RCC 7860 (cell line): ENCODE data around the gene LAMA2.

ENCODE experiments used
- DNase-seq: peaks from one replicate; pipeline ENCODE4 v3.0.0-alpha.2; 2015; ENCODE audit warnings: low spot score
- FAIRE-seq: peaks from 2 replicates; lab custom pipeline; 2012; peaks lifted over from hg19 to GRCh38; lab: Jason Lieb, UNC

LAMA2 gene

GRCh38 chr6:129342796-129343195 lies 459.9 kb downstream of the LAMA2 start:
- DNase-seq (no peak), FAIRE-seq (no peak)

DNA sequence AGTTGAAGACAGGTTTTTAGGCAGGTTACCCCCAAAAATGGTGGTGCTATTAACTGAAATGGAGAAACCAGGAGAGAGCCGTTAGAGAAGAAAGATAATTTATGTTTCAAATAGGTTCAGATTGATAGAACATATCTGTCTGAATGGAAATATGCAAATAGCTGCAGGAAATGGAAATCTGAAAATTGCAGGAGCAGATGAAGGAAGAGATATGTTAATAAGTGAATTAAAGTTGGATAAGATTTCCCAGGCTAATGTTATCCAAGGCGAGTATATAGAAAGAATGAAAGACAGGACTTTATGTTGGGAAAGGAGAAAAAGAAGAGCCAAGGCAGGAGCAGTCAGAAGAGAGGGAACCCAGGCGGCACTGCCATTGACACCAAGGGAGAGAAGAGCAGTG lies 461.4 kb downstream of the LAMA2 start:
- no peak for DNase-seq
- no peak for FAIRE-seq

- no peak for FAIRE-seq
- peak; percentile 29 for DNase-seq
Observed at GRCh38 chr6:129345890-129346289, 463.0 kb downstream of the LAMA2 start.

GRCh38 chr6:129346964-129347363 lies 464.0 kb downstream of the LAMA2 start:
- DNase-seq (no peak), FAIRE-seq (no peak)

- no peak for FAIRE-seq
- no peak for DNase-seq
Observed at GRCh38 chr6:129350278-129350677, 467.3 kb downstream of the LAMA2 start.

- no peak for FAIRE-seq
- DNase-seq, result no peak
Observed at GRCh38 chr6:129351807-129352206, 468.9 kb downstream of the LAMA2 start.

DNA sequence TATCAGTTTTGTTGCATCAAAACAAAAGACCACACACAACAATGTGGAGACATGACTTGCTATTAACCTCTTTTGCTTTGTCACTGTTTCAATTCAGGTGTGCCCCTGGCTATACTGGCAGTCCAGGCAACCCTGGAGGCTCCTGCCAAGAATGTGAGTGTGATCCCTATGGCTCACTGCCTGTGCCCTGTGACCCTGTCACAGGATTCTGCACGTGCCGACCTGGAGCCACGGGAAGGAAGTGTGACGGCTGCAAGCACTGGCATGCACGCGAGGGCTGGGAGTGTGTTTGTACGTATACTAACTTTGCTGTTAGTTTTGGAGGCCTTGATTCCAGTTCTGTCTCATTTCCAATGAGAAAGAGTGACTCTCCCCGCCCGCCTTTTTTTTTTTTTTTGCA lies 470.1 kb downstream of the LAMA2 start:
- no peak for FAIRE-seq
- DNase-seq, result no peak

GRCh38 chr6:129356129-129356528 lies 473.2 kb downstream of the LAMA2 start:
- FAIRE-seq, result no peak
- no peak for DNase-seq

DNA sequence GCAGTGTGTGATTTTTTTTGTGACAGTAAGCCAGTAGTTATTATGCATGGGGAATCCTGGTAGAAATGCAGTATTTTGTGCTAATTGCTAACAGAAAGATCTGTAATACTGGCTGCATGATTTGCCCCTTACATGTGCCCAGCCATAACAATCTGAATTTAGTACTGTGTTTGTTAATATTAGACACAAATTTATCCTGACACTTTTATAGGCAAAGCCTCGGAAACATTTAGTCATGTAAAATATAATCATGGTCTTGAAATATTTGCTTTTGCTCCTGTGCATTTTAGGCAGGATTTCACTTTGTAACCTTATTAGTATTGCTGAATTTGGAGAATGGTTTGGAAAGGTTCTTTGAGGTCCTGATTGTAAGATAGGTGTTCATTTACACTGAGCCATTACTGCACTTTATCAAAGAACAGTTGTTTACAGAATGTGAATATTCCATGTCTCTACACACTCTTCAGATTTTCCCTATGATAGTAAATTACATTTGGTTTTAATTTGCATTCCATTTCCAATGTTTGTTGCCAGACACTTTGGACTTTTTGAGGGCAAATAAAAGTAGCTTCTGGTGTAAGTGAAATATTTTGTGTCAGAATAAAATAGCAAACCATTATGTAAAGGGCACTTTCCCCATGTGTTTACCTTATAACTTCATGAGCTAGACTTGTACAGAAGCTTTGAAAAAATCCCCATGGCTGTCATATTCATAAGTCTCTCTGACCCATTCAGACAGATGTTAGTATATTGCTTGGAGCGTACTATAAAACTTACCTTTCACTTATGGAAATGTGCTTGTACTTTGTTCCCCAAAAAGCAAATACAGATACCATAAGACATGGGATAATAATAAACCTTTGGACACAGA lies 477.1 kb downstream of the LAMA2 start:
- DNase-seq, result no peak
- FAIRE-seq, result no peak

DNA sequence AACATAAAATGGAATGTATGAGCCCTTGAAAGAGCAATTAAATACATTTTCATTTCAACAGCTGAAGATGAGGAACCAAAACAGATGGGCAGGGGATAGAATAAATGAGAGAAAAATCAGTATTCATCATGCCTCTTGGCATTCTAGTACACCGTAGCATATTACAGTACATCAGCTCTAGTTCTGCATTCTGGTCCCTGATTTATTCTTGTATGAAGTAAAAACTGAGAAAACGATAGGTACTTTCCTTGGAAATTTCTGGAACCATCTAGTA lies 477.7 kb downstream of the LAMA2 start:
- FAIRE-seq, result no peak
- no peak for DNase-seq

DNA sequence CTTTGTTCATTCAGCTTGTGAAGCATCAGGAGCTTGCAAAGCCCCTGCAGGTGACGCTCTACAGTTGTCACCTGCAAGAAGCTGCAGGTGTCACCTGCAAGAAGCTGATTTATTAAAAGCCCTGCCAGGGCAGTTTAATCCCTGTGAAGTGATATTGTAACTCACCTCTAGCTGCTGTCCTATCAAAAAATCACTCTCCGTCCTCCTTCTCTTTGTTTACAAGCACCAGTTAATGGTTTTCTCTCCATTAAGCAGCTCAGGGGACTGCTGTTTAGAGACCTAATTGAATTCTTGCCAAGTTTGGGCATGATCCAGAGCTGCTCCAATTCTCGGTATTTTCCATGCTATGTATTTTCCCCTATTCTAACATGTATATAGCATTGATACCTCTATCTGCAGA lies 481.1 kb downstream of the LAMA2 start:
- DNase-seq (no peak), FAIRE-seq (no peak)

DNA sequence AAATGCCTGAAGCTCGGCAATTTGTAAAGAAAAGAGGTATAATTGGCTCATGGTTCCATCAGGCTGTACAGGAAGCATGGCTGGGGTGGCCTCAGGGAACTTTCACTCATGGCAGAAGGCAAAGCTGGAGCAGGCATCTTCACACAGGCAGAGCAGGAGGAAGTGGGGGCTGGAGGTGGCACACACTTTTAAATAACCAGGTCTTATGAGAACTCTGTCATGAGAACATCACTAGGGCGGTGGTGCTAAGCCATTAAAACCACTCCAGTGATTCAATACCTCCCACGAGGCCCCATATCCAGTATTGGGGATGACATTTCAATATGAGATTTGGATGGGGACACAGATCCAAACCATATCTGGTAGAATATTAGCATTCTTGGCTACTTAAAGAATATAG lies 481.8 kb downstream of the LAMA2 start:
- DNase-seq (no peak), FAIRE-seq (no peak)

DNA sequence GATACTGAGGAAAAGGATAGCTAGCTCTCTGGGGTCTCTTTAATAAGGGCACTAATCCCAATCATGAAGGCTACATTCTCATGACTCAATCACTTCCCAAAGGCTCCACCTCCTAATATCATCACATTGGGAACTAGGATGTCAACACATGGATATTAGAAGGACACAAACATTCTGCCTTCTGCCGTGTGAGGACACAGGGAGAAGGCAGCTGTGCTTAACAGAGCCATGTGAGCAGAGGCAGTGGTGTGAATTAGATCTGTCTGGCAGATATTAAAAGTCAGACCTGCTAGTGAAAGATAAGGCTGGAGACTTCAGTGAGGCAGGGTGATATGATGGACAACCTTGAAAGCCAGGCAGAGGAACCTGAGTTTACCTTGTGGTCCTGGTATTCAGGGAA lies 485.1 kb downstream of the LAMA2 start:
- no peak for FAIRE-seq
- no peak for DNase-seq

- DNase-seq, result no peak
- FAIRE-seq, result no peak
Observed at GRCh38 chr6:129368970-129369369, 486.0 kb downstream of the LAMA2 start.

GRCh38 chr6:129369737-129370136 lies 486.8 kb downstream of the LAMA2 start:
- FAIRE-seq (no peak), DNase-seq (no peak)

DNA sequence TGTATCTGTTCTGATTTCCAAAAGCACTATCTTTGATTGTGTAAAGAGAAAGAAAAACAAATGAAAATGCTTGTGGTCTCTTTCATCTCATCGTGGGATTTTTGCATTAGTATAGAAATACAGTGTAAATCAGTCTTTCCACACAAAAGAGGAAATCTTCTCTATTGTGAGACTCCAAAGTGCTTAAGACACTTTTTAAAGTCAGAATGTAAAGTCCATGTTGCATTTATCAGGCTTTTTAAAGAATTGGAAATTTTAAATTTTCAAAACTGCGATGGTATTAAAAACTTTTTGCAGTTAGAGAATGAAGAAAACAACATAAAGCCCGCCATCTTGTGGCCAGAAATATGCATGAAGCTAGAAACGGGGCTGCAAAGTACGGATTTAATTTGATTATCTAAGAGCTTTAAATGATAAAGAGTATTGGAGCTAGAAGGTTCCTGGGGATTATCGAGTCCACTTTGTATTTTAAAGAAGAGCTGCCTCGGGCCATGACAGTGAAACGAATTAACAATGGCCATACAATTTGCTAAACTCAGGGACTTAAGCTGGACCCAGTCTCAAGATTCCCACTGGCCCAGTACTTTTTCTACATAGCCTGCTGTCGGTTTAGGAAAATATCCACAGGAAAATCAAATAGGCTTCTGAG lies 487.5 kb downstream of the LAMA2 start:
- FAIRE-seq (peak; percentile 57), DNase-seq (no peak)

DNA sequence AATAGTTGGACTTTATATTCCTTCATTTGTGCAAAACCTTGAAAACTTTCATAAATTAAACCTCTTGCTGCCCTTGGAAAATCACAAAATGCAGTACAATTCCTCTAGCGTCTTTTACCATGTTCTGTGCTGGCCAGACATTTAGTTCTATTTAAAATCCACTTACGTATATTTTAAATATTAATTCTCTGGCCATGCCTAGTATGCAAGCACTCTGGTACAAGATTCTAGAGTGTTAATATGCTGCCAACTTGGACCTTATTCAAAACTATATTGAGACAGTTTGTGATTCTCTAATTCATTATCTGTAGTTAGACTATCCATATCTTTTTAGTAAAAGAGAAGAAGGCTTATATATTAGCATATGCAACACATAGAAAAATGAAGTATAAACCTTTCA lies 498.9 kb downstream of the LAMA2 start:
- FAIRE-seq, result no peak
- no peak for DNase-seq

DNA sequence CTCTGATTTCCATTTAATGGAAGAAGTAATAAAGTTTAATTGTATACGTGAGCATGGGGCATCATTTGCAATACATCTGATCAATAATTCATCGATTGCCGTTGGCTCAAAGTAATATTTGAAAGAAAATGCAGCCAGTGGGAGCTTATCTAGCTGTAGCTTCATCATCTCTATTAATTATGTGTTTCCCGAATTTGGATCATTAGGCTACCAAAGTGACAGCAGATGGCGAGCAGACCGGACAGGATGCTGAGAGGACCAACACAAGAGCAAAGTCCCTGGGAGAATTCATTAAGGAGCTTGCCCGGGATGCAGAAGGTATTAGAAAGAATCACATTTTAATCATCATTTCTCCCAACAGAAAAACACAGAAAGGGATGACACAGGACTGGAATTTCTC lies 500.0 kb downstream of the LAMA2 start:
- no peak for DNase-seq
- no peak for FAIRE-seq

GRCh38 chr6:129385117-129385516 lies 502.2 kb downstream of the LAMA2 start:
- DNase-seq (no peak), FAIRE-seq (no peak)

DNA sequence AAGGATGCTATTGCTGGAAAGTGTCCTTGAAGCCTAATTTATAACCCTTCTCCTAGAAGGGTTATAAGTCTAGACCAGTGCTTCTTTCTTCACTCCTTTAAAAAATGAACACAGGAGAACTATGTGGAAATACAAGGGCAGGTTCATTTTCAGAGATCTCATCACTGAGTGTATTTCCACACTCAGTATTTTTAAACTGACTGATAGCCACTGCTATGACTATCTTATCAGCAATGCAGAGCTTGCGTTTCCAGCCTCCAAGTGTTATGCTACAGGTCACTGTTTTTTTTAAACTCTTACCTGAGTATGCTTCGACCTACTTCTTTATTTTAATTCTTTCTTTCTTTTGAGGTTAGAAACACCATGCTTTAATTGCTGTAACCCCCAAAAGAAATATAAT lies 508.0 kb downstream of the LAMA2 start:
- FAIRE-seq, result no peak
- no peak for DNase-seq

DNA sequence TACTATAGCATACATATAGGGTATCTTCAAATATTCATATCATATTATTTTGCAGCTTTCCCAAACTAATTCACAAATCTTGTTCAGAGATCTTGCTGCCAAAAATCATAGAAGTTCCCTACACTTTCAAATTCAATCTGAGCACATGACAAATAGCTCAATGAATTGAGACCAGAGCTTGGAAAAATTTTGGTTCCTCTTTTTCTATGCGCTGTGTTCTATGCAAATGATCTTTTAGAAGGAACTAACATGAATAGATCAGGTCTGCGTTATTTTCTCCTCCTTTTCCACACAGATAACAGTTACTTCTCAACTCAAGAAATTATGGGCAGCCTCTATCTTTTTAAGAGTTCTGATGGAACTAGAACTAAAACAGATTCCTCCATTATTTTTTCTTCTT lies 510.7 kb downstream of the LAMA2 start:
- no peak for FAIRE-seq
- no peak for DNase-seq

GRCh38 chr6:129398764-129399163 lies 515.8 kb downstream of the LAMA2 start:
- FAIRE-seq, result no peak
- no peak for DNase-seq

DNA sequence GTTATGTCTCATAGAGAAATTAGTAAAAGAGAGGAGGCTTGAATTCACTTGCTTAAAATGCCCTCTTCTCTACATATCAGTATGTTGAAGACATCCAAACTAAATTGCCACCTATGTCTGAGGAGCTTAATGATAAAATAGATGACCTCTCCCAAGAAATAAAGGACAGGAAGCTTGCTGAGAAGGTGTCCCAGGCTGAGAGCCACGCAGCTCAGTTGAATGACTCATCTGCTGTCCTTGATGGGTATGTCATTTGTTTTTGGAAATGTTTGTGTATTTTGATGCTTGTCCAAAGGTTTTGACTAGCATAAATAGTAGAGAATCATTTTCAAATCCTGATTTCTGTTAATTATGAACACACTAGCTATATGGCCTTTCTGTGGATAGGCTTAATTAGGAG lies 519.3 kb downstream of the LAMA2 start:
- FAIRE-seq (no peak), DNase-seq (no peak)
